Measurements from ENCODE around the gene MAD2L1BP.

The MAD2L1BP gene

DNA sequence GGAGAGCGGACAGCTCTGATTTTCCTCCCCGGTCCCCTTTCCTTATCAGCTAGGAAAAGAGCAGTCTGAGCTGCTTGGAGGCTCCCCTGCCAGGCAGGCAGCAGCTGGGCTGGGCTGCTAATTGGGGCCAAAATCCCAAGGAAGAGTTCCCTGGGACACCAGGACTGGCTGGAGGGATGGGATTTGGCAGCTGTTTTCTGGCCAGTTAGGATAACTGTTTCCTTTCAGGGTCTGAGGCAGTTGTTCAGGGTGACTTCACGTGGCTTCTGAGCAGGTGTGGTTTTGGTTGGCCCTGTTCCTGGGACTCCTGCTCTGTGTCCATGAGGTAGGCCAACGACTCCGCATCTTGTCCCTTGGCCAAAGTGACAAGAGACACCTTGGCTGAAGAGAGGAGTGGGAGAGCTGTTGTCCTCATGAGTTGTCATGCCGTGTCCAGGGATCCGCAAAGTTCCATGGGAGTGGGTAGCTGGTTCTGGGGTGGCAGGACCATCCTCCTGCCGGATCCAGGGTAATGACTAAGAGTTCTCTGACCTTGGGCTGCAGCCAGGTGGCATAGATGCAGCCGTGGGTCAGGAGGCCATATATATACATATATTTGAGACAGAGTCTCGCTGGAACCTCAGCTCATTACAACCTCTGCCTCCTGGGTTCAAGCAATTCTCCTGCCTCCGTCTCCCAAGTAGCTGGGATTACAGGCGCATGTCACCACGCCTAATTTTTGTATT lies 30.7 kb downstream of the MAD2L1BP start:
- DNase-seq (ENCODE audit: low read depth) = no peak
- TF ChIP-seq, protein P1, sequence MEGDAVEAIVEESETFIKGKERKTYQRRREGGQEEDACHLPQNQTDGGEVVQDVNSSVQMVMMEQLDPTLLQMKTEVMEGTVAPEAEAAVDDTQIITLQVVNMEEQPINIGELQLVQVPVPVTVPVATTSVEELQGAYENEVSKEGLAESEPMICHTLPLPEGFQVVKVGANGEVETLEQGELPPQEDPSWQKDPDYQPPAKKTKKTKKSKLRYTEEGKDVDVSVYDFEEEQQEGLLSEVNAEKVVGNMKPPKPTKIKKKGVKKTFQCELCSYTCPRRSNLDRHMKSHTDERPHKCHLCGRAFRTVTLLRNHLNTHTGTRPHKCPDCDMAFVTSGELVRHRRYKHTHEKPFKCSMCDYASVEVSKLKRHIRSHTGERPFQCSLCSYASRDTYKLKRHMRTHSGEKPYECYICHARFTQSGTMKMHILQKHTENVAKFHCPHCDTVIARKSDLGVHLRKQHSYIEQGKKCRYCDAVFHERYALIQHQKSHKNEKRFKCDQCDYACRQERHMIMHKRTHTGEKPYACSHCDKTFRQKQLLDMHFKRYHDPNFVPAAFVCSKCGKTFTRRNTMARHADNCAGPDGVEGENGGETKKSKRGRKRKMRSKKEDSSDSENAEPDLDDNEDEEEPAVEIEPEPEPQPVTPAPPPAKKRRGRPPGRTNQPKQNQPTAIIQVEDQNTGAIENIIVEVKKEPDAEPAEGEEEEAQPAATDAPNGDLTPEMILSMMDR (IDR thresholded peaks at IDR 0.05; ENCODE audit: control insufficient read depth, extremely low read depth, insufficient read depth) = no peak
- no peak overlapping the region for H3K4me3 ChIP-seq (ENCODE audit: low read depth, low read length)

DNA sequence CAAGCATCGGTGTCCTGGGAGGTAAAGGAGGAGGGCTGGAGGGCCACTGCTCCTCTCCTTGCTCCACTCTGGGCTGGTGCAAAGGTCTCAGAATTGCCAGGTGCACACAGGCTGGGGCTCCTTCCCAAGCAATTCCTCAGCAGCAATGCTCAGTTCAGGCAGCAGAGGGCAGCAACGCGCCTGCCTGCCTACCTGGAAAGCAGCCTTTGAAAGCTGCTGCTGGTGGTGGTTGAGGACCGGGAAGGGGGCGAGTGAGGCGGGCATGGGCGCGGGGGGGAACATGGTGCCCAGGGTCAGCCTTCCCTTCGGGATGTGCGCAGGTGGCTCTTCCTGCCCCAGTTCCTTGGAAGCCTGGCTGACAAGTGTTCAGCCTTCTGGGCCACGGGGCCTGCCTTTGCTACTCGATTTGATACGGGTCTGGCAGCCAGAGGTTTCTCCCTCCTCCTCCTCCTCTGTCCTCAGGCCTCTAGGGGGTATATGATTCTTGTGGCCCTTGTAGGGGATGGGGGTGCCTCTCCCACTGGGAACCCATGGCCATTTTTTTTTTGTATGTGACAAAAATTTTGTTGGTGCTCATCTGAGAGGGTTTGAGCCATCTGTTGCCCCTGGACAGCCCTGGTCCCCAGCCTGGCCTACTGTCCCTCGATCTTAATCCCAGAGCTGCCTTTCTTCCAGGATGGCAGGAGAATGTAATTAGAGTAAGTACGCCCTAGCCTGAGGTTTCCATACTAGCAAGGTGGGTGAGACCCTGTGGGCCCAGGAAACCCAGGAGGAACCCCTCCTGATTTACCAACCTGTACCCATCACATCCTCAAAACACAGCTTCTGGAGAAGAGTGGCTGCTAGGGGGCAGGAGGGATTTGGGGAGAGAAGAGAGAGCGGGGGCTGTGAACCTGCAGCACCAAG lies 31.9 kb downstream of the MAD2L1BP start:
- TF ChIP-seq, protein P1 (IDR thresholded peaks at IDR 0.05; ENCODE audit: control insufficient read depth, extremely low read depth, insufficient read depth) = peak; percentile 95
- no peak overlapping the region; the same call in 1 of the 2 replicates for H3K4me3 ChIP-seq (ENCODE audit: low read depth, low read length)
- DNase-seq (ENCODE audit: low read depth) = no peak

DNA sequence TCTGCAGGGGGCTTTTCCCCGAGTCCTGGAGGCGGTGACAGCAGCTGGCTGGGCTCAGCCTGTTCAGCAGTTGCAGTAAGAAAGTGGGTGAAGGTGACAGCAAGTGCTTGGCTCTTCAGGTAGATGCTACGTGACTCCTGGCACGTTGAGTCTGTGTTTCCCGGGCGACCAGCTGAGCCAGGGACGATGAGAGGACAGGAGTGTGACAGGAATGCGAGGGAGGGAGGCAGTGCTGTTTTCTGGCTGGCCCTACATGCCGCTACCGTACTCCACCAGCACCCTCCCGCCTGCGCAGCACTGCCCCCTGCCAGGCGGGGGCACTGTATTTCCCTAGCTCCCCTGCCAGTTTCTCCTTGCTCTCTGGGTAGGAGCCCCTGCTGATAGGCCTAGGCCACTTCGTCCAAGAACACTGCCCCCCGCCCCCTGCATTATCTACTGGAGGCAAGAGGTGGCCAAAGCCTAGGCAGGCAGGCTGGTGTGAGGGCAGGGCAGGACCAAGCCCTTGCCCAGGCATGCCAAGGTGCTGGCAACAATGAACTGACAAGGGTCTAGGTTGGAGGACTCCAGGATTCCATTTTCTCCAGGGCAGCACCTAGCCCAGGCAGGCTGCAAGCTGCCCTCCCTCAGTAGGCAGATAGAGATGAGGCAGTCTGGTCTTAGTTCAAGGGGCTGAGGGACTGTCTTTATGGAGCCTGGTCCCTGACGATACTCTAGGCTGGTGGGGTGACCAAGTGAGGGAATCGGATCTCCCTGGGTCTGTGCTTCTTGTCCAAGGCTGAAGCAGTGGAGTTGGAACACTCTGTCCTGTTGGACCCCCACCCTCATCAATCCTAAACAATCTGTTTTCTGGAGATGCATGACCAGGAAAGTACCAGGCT lies 32.8 kb downstream of the MAD2L1BP start:
- DNase-seq (ENCODE audit: low read depth) = peak; percentile 83
- H3K4me3 ChIP-seq (ENCODE audit: low read depth, low read length) = no peak overlapping the region; the same call in 1 of the 2 replicates
- TF ChIP-seq, protein P1 (IDR thresholded peaks at IDR 0.05; ENCODE audit: control insufficient read depth, extremely low read depth, insufficient read depth) = peak; percentile 66

GRCh38 chr6:43669050-43669921 lies 33.6 kb downstream of the MAD2L1BP start:
- DNase-seq (ENCODE audit: low read depth) = no peak
- no peak overlapping the region for H3K4me3 ChIP-seq (ENCODE audit: low read depth, low read length)
- TF ChIP-seq, protein P1 (IDR thresholded peaks at IDR 0.05; ENCODE audit: control insufficient read depth, extremely low read depth, insufficient read depth) = no peak

DNA sequence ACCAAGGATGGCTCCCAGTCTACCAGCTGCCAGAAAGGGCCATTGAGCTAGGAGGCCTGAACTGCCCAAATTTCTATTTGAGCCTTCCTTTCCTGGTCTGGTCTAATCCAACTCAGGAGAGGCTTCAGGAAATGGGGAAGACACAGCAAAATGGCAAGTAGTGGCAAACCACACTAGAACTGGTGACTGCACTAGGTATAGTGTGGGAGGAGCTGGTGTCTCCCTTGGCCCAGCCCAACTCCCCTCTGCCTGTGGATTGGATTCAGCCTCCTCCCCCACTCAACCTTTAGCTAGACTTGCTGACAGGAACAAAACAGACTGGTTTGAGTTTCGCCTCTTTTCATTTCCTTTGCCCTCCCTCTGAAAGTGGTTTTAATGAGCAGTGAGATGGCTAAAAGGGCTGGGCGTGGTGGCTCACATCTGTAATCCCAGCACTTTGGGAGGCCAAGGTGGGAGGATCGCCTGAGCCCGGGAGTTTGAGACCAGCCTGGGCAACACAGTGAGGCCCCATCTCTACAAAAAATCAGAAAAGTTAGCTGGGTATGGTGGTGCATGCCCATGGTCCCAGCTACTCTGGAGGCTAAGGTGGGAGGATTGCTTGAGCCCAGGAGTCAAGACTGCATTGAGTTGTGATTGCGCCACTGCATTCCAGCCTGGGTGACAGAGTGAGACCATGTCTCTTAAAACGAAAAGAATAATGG lies 34.4 kb downstream of the MAD2L1BP start:
- H3K4me3 ChIP-seq (ENCODE audit: low read depth, low read length) = no peak overlapping the region
- TF ChIP-seq, protein P1 (IDR thresholded peaks at IDR 0.05; ENCODE audit: control insufficient read depth, extremely low read depth, insufficient read depth) = no peak
- DNase-seq (ENCODE audit: low read depth) = no peak
